Fibroblast of villous mesenchyme (primary cell): ENCODE measurements around the gene CPD. TPM values are rescaled to one million over a fixed set of nuclear protein-coding genes. Genes with fewer than 3 reads are reported as not detected.
A peak's percentile ranks its signal among the peaks of the same experiment; 100 is the strongest.

Source experiments
- DNase-seq: peaks from one replicate; pipeline ENCODE4 v3.0.0-alpha.2; 2010; ENCODE audit warnings: low read depth
- H3K4me3 ChIP-seq: 2 replicates; pipeline ENCODE4 v1.5.1; 2011; ENCODE audit warnings: low read depth, mild to moderate bottlenecking, low read length
- CTCF ChIP-seq: IDR thresholded peaks from 2 replicates; pipeline ENCODE4 v1.5.1; 2012; ENCODE audit warnings: low read depth, mild to moderate bottlenecking, low read length; ENCODE audit not compliant: insufficient read depth
- total RNA-seq: library from RNA; depleted of rRNA; stranded (reverse); fragments of >200 nt; gene quantifications from 2 replicates; pipeline ENCODE4 v1.2.3, GENCODE V29; 2012

Gene CPD
- total RNA-seq, result 116 and 177 TPM in 2 replicates

GRCh38 chr17:30378825-30379302 lies at the start of gene CPD:
Gene CPD (plus strand): TSS chr17:30378927. CDS start chr17:30378981, 54 bp downstream.
- peak; percentile 94 for DNase-seq
- no peak for TF ChIP-seq CTCF
- peak within 1 kb of the TSS; percentile 78 for H3K4me3 ChIP-seq

- peak; percentile 61 for DNase-seq
- no peak for TF ChIP-seq CTCF
- no peak overlapping the region for H3K4me3 ChIP-seq
Observed at GRCh38 chr17:30332057-30332542, 46.6 kb upstream of the CPD start.

- no peak within 1 kb of the TSS for H3K4me3 ChIP-seq
- no peak for DNase-seq
- no peak for TF ChIP-seq CTCF
Observed at GRCh38 chr17:30333503-30334360, 45.0 kb upstream of the CPD start, which contains the start of gene TMIGD1. Gene TMIGD1 (minus strand): TSS chr17:30334057. CDS start chr17:30332133, 1,924 bp downstream.

GRCh38 chr17:30334421-30334820 lies 44.3 kb upstream of the CPD start:
- no peak for TF ChIP-seq CTCF
- DNase-seq, result no peak
- H3K4me3 ChIP-seq, result no peak overlapping the region

GRCh38 chr17:30336369-30337171 lies 42.2 kb upstream of the CPD start:
- peak; percentile 58 for DNase-seq
- TF ChIP-seq CTCF, result peak; percentile 53
- no peak overlapping the region for H3K4me3 ChIP-seq

- TF ChIP-seq CTCF, result no peak
- DNase-seq, result no peak
- no peak overlapping the region for H3K4me3 ChIP-seq
Observed at GRCh38 chr17:30337393-30337999, 41.2 kb upstream of the CPD start.
